Effector memory CD8-positive, alpha-beta T cell (primary cell): ENCODE measurements around the gene PPIL1.
"Not testable (repeated sequence)": the region's sequence is repeated elsewhere in the genome, so short reads cannot be mapped to it uniquely, and the experiment has no call there.

ENCODE experiments used
- ATAC-seq: fragments of 150-1000 bp; cut with Tn5 transposase; replicated peaks from 2 replicates; pipeline ENCODE4 v1.10.0; 2021; ENCODE audit warnings: mild to moderate bottlenecking, moderate library complexity
- DNase-seq, 3 experiments: peaks; one replicate each; pipeline ENCODE4 v3.0.0; 2021
- H3K27ac Mint-ChIP-seq, 2 donors: one replicate each; pipeline ENCODE4 v1.8.0; 2022; ENCODE audit warnings: mild to moderate bottlenecking in 2 of 2, mixed read lengths in 2 of 2, moderate library complexity in 2 of 2
- H3K27me3 Mint-ChIP-seq, 2 donors: one replicate each; pipeline ENCODE4 v1.8.0; 2022; ENCODE audit warnings: mixed read lengths in 2 of 2
- H3K36me3 Mint-ChIP-seq: one replicate; pipeline ENCODE4 v1.8.0; 2022; ENCODE audit warnings: mild to moderate bottlenecking, moderate library complexity, mixed read lengths; ENCODE audit not compliant: insufficient read depth
- H3K4me1 Mint-ChIP-seq, 2 donors: one replicate each; pipeline ENCODE4 v1.8.0; 2022; ENCODE audit warnings: low read depth in 2 of 2, mixed read lengths in 2 of 2
- H3K4me3 Mint-ChIP-seq, 2 donors: one replicate each; pipeline ENCODE4 v1.8.0; 2022; ENCODE audit warnings: mild to moderate bottlenecking in 2 of 2, mixed read lengths in 2 of 2, moderate library complexity in 2 of 2
- H3K9me3 Mint-ChIP-seq, 2 donors: one replicate each; pipeline ENCODE4 v1.8.0; 2022; ENCODE audit warnings: mixed read lengths in 2 of 2

The PPIL1 gene

GRCh38 chr6:36906539-36907325 lies 32.1 kb upstream of the PPIL1 start:
- Mint-ChIP-seq H3K27me3 (no peaks in the 10 kb centered on the region), H3K9me3 (no peaks in the 10 kb centered on the region), H3K36me3 (peaks cover 54% of the 10 kb centered on the region), H3K4me1 (peaks cover 7 to 27% of the 10 kb centered on the region in 2 donors), H3K27ac (no peak overlapping the region), H3K4me3 (no peak overlapping the region)
- ATAC-seq (no peak), DNase-seq (no peak)

- no peak for DNase-seq
- peaks cover 4 to 24% of the 10 kb centered on the region in 2 donors for H3K4me1 Mint-ChIP-seq
- no peak for ATAC-seq
- no peak overlapping the region for H3K27ac Mint-ChIP-seq
- no peaks in the 10 kb centered on the region for H3K9me3 Mint-ChIP-seq
- H3K27me3 Mint-ChIP-seq = no peaks in the 10 kb centered on the region
- H3K4me3 Mint-ChIP-seq = no peak overlapping the region
- peaks cover 72% of the 10 kb centered on the region for H3K36me3 Mint-ChIP-seq
Measured at GRCh38 chr6:36904851-36905393, 30.3 kb upstream of the PPIL1 start.

GRCh38 chr6:36904114-36904513 lies 29.5 kb upstream of the PPIL1 start:
- Mint-ChIP-seq H3K36me3 (peaks cover 72% of the 10 kb centered on the region), H3K27me3 (no peaks in the 10 kb centered on the region), H3K27ac (peak overlapping the region; percentile 55 to 64), H3K4me1 (peaks cover 4 to 24% of the 10 kb centered on the region in 2 donors), H3K4me3 (no peak overlapping the region), H3K9me3 (no peaks in the 10 kb centered on the region)
- DNase-seq = no peak
- ATAC-seq = no peak

- Mint-ChIP-seq H3K9me3 (no peaks in the 10 kb centered on the region), H3K4me1 (peaks cover 3 to 12% of the 10 kb centered on the region in 2 donors), H3K36me3 (peaks cover 70% of the 10 kb centered on the region), H3K27me3 (no peaks in the 10 kb centered on the region), H3K4me3 (no peak overlapping the region), H3K27ac (no peak overlapping the region)
- ATAC-seq (no peak), DNase-seq (no peak)
Measured at GRCh38 chr6:36897609-36898008, 23.0 kb upstream of the PPIL1 start.

- ATAC-seq (no peak), DNase-seq (no peak)
- Mint-ChIP-seq H3K9me3 (no peaks in the 10 kb centered on the region), H3K4me1 (peaks cover 6 to 20% of the 10 kb centered on the region in 2 donors), H3K36me3 (peaks cover 40% of the 10 kb centered on the region), H3K27ac (peak overlapping the region; percentile 49 to 79), H3K4me3 (no peak overlapping the region), H3K27me3 (no peaks in the 10 kb centered on the region)
Measured at GRCh38 chr6:36893976-36894932, 19.7 kb upstream of the PPIL1 start.

GRCh38 chr6:36891153-36891552 lies 16.6 kb upstream of the PPIL1 start:
- not testable (repeated sequence) for DNase-seq, ATAC-seq, H3K27ac Mint-ChIP-seq, H3K27me3 Mint-ChIP-seq, H3K9me3 Mint-ChIP-seq, H3K4me3 Mint-ChIP-seq
- Mint-ChIP-seq H3K4me1 (peaks cover 19 to 37% of the 10 kb centered on the region in 2 donors), H3K36me3 (peaks cover 19% of the 10 kb centered on the region)

- ATAC-seq (no peak), DNase-seq (no peak)
- Mint-ChIP-seq H3K36me3 (peaks cover 21% of the 10 kb centered on the region), H3K27me3 (no peaks in the 10 kb centered on the region), H3K4me1 (peaks cover 24 to 37% of the 10 kb centered on the region in 2 donors), H3K27ac (peak overlapping the region in 1 of 2 donors; percentile 58), H3K9me3 (no peaks in the 10 kb centered on the region), H3K4me3 (no peak overlapping the region)
Measured at GRCh38 chr6:36890112-36890663, 15.6 kb upstream of the PPIL1 start.

- H3K27ac Mint-ChIP-seq = peak overlapping the region; percentile 3 to 17
- no peak overlapping the region for H3K4me3 Mint-ChIP-seq
- no peak for ATAC-seq
- peaks cover 16% of the 10 kb centered on the region for H3K36me3 Mint-ChIP-seq
- H3K4me1 Mint-ChIP-seq = peaks cover 25 to 37% of the 10 kb centered on the region in 2 donors
- no peaks in the 10 kb centered on the region for H3K9me3 Mint-ChIP-seq
- DNase-seq = no peak
- no peaks in the 10 kb centered on the region for H3K27me3 Mint-ChIP-seq
Measured at GRCh38 chr6:36888654-36889481, 14.3 kb upstream of the PPIL1 start.

GRCh38 chr6:36888115-36888643 lies 13.6 kb upstream of the PPIL1 start:
- ATAC-seq (no peak), DNase-seq (no peak)
- H3K27me3 Mint-ChIP-seq = no peaks in the 10 kb centered on the region
- no peak overlapping the region for H3K27ac Mint-ChIP-seq
- H3K4me3 Mint-ChIP-seq = no peak overlapping the region
- peaks cover 25 to 37% of the 10 kb centered on the region in 2 donors for H3K4me1 Mint-ChIP-seq
- H3K9me3 Mint-ChIP-seq = no peaks in the 10 kb centered on the region
- H3K36me3 Mint-ChIP-seq = peaks cover 13% of the 10 kb centered on the region

GRCh38 chr6:36886950-36887618 lies 12.5 kb upstream of the PPIL1 start:
- DNase-seq (no peak), ATAC-seq (no peak)
- peaks cover 9% of the 10 kb centered on the region for H3K36me3 Mint-ChIP-seq
- H3K27ac Mint-ChIP-seq = peak overlapping the region; percentile 63 to 95
- H3K27me3 Mint-ChIP-seq = no peaks in the 10 kb centered on the region
- H3K9me3 Mint-ChIP-seq = no peaks in the 10 kb centered on the region
- peaks cover 25 to 37% of the 10 kb centered on the region in 2 donors for H3K4me1 Mint-ChIP-seq
- H3K4me3 Mint-ChIP-seq = peak overlapping the region; percentile 87

GRCh38 chr6:36885461-36886401 lies 11.1 kb upstream of the PPIL1 start, which contains the start of gene C6orf89:
Gene C6orf89, plus strand, starts transcription at chr6:36885952. Its CDS starts 13,493 bp downstream, at chr6:36899445.
- Mint-ChIP-seq H3K27me3 (no peaks in the 10 kb centered on the region), H3K4me1 (peaks cover 25 to 37% of the 10 kb centered on the region in 2 donors), H3K4me3 (peak within 1 kb of the TSS; percentile 87), H3K27ac (peak within 1 kb of the TSS; percentile 95), H3K36me3 (peaks cover 9% of the 10 kb centered on the region), H3K9me3 (no peaks in the 10 kb centered on the region)
- ATAC-seq (peak; percentile 97), DNase-seq (peak; percentile 95 to 96 (median 95))
